Measurements from ENCODE around the gene EIF4G3.
"Not testable (repeated sequence)": the region's sequence is repeated elsewhere in the genome, so short reads cannot be mapped to it uniquely, and the experiment has no call there.

Gene EIF4G3

DNA sequence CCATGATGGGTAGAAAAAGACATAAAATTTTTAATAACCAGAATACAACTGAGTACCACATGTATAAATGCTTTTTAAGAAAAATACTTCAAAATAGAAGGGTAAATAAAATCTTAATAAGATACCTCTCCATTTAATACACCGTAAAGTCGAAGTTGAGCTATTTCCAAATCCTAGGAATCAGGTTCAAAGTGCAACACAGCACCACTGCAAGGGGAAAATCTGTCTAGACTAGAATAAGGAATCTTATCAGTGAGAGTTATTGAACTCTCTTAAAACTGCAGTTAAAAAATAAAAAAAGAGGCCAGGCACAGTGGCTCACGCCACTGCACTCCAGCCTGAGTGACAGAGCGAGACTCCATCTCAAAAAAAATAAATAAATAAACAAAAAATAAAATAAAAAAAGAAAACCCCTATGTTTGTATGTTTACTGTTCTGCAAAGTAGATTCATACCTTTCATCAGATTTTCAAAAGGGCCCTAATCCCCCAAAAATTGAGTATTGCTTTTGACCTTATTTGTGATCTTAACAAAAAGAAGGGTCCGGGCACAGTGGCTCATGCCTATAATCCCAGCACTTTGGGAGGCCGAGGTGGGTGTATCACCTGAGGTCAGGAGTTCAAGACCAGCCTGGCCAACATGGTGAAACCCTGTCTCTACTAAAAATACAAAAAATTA is 109.0 kb downstream of the EIF4G3 start:
- no peak for DNase-seq (ENCODE audit: low read depth)

DNA sequence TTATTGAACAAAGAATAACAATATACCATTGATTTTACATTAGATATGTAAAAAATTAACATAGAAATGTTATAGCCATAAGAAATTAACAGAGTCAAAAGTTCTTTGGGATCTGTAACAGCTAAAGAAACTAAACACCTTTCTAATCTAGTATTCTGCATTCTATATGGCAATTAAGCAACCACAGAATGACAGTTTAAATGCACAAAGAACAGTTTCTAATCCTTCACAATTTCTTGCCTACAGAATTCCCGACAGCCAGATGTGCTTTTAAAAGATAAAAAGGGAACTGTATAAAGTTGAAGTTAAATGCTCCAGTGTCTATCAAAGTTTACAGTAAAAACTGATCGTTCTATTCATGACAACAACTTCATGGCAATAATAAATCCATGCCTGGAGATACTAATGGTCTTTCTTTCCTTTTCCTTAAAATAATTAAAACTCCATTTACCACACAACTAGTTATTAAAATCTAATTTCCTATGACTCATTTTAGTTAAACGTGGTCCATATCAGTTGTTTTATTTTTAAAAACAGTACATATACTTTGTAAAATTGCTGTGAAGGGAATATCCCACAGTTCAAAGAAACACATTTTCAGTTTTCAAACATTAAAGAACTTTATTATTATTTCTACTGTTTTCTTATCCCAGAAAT is 110.2 kb downstream of the EIF4G3 start:
- no peak for DNase-seq (ENCODE audit: low read depth)

DNA sequence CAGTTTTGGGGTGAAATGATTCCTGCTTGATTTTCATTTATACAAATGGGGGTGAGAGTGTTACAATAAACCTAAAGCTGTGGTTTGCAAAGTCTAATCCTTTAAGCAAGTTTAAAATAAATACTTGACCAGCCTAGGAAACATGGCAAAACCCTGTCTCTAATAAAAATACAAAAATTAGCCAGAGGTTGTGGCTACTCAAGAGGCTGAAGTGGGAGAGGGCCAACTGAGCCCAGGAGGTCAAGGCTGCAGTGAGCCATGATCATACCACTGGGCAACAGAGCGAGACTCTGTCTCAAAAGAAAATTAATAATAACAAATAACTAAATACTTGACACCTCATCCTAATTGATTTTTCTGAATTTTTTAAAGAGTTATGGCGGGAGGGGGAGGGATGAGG is 110.8 kb downstream of the EIF4G3 start:
- no peak for DNase-seq (ENCODE audit: low read depth)

DNA sequence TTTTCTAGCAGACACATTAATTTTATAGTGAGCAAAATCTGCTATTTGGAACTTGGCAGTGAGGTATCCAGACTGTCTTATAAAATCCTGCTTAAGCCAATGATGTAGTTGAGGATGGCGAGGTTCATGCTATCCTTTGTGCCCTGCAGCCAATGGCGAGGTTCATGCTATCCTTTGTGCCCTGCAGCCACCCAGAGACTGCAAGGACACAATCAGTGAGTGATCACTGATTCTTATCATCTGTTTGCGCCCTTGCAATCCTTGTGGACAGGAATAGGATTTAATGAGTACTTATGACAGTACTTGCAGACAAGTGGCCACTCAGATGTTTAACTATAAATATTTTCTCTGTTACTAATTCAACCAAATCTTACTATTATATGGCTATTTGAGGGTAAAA is 112.6 kb downstream of the EIF4G3 start:
- no peak for DNase-seq (ENCODE audit: low read depth)

DNA sequence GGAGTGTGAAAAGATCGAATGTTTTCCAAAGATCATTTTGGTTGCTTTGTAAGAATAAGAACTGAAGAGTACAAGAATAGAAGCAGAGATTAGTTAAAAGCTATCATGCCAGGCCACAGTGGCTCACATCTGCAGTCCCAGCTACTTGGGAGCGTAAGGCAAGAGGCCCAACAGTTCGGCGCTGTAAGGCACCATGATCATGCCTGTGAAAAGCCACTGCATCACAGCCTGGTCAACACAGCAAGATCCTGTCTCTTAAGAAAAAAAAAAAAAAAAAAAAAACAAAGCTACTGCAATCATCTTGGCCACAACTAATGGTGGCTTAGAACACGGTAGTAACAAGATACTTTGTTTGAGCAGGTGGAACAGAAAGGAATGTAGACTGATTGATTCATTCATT is 116.2 kb downstream of the EIF4G3 start:
- DNase-seq (ENCODE audit: low read depth): no peak

DNA sequence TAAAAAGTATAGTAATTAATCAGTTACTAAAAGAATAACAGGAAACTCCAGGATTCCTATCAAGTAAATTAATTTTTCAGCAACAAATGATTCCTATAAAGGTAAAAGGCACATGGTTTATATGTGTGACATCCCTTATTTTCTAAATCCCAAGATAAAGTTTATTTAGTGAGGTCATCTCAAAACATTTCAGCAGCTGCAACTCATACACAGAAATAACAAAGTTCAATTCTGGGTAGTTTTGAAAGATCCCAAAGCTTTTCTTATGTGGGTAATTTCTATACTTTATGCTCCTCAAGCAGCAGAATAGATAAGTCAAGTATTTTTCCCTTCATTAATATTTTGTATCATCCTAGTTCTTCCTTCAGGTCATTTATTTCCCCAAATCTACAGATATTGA is 117.7 kb downstream of the EIF4G3 start:
- DNase-seq (ENCODE audit: low read depth): no peak

DNA sequence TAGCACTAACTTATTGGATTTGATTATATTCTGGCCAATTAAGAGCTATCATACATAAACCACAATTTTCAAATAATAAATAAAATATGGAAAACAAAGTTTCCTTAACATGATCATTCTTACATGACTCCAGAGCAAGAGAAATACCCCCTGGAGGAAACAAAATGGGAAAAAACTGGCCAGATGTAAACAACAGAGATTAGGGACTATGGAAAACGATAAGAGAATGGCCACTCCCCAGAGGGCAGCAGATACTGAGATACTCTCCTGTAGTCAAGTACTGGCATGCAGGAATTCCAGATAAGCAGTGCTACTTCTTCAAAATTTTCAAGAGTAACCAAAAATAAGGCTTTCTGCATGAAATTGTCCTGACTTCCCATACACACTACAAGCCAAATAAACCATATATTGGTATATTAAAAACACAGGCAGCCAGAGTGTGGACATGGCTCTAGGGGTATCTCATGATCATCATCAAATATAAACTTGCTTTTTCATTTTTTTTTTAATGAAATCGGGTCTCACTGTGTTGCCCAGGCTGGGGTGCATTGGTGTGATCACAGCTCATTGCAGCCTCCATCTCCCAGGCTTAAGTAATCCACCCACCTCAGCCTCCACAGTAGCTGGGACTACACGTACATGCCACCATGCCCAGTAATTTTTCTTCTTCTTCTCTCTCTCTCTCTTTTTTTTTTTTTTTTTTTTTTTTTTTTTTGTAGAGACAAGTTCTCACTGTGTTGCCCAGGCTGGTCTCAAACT is 118.5 kb downstream of the EIF4G3 start:
- no peak for DNase-seq (ENCODE audit: low read depth)

DNA sequence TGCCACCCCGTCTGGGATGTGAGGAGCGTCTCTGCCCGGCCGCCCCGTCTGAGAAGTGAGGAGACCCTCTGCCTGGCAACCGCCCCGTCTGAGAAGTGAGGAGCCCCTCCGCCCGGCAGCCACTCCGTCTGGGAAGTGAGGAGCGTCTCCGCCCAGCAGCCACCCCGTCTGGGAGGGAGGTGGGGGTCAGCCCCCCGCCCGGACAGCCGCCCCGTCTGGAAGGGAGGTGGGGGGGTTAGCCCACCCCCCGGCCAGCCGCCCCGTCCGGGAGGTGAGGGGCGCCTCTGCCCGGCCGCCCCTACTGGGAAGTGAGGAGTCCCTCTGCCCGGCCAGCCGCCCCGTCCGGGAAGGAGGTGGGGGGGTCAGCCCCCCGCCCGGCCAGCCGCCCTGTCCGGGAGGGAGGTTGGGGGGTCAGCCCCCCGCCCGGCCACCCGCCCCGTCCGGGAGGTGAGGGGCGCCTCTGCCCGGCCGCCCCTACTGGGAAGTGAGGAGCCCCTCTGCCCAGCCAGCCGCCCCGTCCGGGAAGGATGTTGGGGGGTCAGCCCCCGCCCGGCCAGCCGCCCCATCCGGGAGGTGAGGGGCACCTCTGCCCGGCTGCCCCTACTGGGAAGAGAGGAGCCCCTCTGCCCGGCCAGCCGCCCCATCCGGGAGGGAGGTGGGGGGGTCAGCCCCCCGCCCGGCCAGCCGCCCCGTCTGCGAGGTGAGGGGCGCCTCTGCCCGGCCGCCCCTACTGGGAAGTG is 123.3 kb downstream of the EIF4G3 start:
- DNase-seq (ENCODE audit: low read depth): not testable (repeated sequence)

DNA sequence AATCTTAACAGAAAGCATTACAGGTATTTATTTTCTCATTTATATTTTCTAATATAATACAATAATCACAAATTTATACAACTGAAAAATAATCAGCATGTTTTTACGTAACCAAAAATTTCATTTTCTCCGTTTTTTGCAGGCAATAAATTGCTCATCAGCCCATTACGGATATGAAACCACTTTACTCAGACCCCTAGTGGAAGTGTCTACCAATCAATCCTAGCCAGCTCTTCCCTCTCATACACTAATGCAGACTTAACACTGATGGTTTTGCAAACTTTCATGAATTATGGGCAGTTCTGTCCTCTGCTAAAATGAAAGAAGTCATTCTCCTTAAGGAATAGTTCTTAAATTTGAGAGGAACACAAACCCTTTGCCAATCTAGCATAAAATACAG is 124.7 kb downstream of the EIF4G3 start:
- no peak for DNase-seq (ENCODE audit: low read depth)

DNA sequence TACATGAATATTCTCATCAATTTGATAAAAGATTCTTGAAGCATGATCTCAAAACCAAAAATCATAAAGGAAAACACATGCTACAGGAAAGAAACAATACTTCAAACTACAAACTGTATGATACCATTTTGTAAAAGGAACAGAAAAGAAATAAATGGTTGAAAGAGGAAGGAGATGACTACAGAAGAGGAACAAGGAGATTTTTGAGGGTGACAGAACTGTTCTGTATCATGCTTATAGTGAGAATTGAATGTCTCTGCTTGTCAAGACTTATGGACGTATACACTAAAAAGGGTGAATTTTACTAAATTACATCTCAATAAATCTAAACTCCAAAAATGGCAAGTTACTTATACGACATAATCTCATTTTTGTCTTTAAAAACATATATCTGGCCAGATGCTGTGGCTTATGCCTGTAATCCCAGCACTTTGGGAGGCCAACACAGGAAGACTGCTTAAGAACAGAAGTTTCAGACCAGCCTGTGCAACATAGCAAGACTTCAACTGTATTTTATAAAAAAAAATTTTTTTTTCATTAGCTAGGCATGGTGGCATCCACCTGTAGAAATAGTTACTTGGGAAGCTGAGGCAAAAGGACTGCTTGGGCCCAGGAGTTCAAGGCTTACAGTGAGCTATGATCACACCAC is 125.4 kb downstream of the EIF4G3 start:
- DNase-seq (ENCODE audit: low read depth): no peak

DNA sequence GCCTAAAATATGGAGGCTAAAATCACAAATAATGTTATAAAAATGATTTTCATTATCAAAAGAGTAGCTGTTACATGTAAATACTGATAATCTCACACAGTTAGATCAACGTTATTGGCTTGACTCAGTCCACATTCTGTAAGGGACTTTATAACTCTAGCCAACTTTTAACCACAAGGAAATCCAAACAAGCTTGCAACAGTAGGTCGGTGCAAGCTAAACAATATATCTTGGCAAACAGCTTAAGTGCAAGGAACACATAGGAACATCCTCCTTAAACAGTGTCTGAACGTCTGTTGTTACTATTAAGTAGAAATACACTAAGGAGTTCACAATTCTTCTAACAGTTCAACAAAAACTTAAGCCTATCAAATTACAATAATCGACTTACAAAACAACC is 126.7 kb downstream of the EIF4G3 start:
- no peak for DNase-seq (ENCODE audit: low read depth)

DNA sequence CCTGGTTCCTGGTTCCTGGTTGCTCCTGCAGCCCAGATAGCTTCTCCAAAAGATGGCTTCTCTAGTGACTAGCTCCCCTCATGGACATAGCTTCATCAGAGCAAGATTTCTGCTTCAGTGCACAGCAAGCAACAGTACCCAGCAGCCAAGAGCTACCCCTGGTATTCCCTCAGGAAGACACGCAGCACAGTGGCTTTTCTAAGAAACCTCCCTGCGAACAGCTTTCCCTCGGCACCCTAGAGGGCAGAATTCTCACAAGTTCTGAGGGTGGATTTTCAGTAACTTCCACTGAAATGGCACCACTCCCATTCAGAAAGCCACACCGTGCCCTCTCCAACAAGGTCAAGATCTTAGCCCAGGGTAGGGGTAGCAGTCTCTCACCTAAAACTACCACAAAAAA is 128.2 kb downstream of the EIF4G3 start:
- DNase-seq (ENCODE audit: low read depth): no peak

DNA sequence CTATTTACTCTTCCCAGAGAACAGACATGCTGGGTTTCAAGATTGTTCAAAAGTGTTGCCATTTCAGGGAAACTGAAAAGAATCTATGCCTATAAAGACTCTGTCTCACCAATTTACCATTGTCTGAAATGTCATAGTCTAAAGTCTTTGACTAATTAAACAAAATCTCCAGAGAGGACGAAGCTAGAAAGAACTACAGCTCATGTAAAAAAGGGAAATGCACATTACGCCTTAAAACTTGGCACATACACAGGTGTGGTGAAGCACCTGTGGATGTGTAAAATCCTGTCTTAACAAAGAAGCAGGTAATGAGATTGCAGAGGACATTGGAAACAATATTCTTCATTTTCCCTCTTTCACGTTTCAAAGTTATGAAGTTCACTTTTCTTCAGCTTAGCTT is 130.6 kb downstream of the EIF4G3 start:
- no peak for DNase-seq (ENCODE audit: low read depth)

DNA sequence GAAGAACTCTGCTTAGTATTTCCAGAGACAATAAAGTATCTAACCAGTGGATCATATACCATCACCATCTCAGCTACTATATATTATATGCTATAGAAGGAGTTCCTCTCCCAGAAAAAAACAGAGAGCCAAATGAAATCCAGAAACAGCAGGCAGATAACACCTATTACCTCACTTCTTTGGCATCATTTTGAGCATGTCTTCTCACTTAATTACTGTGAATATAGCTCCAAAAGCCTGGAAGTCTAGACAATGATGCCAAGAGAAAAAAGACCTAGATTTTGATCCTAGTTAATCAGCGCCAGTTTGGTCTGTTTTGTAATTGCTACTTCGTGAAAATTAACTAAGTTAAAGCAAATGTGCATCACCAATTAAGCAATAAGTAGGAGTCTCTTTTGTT is 131.3 kb downstream of the EIF4G3 start:
- DNase-seq (ENCODE audit: low read depth): no peak

DNA sequence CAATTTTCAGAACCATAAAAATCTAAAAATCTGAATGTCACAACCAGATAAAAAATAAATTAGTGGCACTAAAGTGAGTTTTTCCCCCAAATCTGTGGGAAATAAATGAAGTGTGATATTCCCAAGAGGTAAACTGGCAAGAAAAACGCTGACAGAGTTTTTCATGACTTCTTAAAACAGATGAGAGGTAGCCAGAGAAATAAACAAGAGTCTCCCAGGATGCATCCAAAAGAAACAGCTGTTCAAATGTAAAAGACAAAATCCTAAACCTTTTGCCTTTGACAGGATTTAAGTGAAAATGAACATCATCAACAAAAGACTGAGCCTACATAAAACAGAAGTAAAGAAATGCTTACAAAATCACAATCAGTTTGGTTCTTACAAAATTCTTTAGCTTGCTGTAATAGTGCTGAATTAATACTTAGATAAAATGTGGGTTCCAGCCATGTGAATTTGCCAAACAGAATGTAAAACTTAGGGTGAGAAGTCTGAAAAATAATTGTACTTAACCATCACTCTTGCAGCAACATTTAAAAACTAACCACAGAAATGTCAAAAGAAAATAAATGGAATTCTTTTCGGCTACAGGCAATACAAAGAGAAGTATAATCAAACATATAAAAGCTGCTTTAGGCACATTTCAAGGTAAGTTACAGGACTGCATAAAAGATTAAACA is 133.6 kb downstream of the EIF4G3 start:
- no peak for DNase-seq (ENCODE audit: low read depth)

DNA sequence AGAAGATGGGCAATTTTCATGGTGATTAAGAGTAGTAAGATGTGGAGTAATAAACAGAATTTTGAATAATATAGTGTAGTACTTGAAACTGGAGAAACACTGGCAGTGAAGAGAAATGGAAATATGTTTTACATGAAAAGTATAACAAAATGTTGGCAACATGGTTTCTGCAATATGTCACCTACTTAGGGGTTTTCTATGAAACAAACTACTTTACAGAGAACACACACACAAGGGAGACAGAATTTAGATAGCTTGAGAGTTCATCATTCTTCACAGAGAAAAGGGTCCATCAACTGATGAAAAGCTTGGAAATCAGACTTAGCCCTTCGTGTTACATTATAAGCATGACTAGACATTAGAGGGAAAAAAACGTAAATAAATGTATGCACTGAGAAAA is 135.2 kb downstream of the EIF4G3 start:
- no peak for DNase-seq (ENCODE audit: low read depth)

DNA sequence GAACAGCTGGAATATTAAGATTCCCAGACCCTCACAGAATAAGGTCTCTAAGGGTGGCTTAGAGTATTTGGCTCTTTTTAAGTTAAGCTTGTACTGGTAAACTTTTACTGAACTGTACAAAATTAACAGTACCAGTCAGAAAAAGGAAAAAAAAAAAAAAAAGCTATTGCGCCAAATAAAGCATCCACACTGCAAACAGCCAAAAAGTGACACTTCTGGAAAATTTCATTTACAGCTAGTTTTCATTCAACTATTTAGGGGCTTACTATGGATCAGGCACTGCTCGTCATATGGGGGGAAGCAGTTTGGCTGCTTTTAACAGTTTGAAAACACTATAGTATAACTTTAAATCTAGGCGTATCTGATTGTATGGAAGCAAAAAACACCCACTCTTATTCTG is 139.6 kb downstream of the EIF4G3 start:
- no peak for DNase-seq (ENCODE audit: low read depth)

DNA sequence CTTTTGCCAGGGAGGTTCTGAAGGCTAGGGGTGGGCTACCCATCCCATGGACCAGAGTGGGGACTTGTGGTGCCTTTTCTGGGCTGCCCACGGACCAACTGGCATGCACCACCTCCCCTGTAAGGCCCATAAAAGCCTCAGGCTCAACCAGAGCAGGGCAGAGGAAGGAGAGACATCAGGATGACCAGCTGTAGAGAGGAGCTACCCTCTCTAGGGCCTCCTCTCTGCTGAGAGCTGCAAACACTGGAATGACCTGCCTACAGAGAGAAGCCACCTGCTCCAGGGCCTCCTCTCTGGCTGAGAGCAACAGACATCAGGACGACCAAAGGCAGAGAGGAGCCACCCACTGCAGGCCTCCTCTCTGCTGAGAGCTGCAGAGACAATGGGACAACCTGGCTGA is 140.9 kb downstream of the EIF4G3 start:
- DNase-seq (ENCODE audit: low read depth): no peak

DNA sequence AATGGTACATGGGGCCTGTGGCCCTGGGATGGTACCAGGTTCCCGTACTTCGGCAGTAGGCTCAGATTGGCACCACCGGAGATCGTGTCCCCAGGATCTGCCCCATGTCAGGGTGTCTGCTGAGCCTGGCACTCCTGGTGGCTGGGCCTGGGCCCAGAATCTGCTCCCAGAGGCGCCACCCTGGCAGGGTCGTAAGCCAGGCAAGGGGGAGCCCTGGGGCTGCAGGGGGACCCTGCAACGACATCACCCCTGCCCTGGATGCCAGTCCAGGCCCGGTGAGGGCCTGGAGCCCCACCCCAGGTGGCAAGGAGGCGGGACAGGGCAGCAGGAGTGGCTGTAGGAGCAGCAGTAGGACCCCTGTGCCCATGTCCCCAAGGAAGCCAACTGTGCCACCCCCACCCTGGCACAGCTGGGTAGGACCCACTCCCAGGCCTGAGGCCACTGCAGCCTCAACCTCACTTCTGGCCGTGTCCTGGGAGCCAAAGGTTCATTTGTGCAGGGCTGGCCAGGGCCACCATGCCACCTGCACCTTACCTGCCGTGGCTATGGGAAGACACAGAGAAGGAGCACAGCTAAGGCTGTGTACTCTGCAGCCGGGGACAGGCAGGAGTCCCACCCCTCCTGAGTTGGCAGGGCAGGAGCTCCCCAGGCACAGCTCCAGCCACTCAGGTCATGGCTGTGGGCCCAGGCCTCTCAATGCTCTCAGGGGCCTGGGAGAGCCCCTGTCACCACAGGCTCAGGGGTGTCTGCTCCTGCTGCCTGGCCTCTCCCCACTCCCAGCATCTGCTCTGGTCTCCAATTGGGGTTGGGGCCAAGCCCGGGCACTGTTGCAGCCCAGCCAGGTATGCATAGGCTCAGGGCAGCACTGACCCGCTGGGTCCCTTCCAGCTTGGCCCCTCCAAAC is 141.7 kb downstream of the EIF4G3 start:
- no peak for DNase-seq (ENCODE audit: low read depth)

DNA sequence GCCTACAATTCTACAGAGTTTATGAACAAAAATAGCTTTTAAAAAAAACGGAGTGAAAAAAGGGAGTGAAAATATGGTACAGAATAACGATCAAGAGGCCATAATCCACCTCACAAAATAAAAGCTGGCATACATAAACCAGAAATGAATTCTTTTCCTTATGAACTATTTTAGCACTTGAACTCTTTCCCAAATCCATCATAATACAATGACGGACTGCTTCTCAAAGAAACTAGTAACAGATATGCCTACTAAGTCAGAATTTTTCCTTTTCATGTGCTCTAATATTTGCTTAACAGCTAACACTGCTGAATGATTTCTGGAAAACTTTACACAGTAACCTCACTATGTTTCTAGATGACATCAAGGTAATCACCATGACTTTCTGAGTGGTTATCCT is 144.0 kb downstream of the EIF4G3 start:
- DNase-seq (ENCODE audit: low read depth): no peak

DNA sequence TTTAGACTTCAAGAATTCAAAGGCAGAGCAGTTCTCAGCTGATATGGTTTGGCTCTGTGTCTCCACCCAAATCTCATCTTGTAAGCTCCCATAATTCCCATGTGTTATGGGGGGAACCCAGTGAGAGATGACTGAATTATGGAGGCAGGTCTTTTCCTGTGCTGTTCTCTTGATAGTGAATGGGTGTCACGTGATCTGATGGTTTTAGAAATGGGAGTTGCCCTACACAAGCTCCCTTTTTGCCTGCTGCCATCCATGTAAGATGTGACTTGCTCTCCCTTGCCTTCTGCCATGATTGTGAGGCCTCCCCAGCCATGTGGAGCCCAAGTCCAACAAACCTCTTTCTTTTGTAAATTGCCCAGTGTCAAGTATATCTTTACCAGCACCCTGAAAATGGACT is 146.5 kb downstream of the EIF4G3 start:
- DNase-seq (ENCODE audit: low read depth): no peak

Data from T-helper 22 cell (primary cell).